Astrocyte (in vitro differentiated cells and primary cell): Measurements from ENCODE around the gene DCLK1.

Source experiments
- CTCF ChIP-seq: IDR thresholded peaks from 2 replicates; pipeline ENCODE4 v1.5.1; 2011; ENCODE audit warnings: low read depth, mild to moderate bottlenecking, inconsistent platforms, low read length, moderate library complexity; ENCODE audit not compliant: insufficient read depth
- EZH2 ChIP-seq: IDR thresholded peaks from 2 replicates; pipeline ENCODE4 v1.6.1; 2012; ENCODE audit warnings: mild to moderate bottlenecking, low read length, inconsistent platforms; ENCODE audit not compliant: insufficient read depth

GRCh38 chr13:35839806-35840205, 291.4 kb downstream of the DCLK1 start:
- TF ChIP-seq CTCF, result no peak
- TF ChIP-seq EZH2, result no peak
